SK-MEL-5 (cell line): ENCODE data around the gene NOP16. TPM values are rescaled to one million over a fixed set of nuclear protein-coding genes. Genes with fewer than 3 reads are reported as not detected.

ENCODE experiments used
- DNase-seq: peaks from one replicate; pipeline ENCODE4 v3.0.0-alpha.2; 2016; ENCODE audit warnings: low read depth, low spot score
- in situ Hi-C: cut with HindIII; loops from 2 replicates; pipeline ENCODE4 v1.10.0; 2016; ENCODE audit warnings: low sequenced_read_pairs, high pct_unique_total_duplicates, low pct_unique_long_range_greater_than_20kb
- total RNA-seq: library from RNA; depleted of rRNA; stranded (reverse); fragments of >200 nt; shearing (Covaris generic); gene quantifications from 2 replicates; pipeline ENCODE4 v1.2.3, GENCODE V29; 2014

NOP16 gene
- total RNA-seq, 1 experiment from 2014 or later: 31.8 TPM

DNA sequence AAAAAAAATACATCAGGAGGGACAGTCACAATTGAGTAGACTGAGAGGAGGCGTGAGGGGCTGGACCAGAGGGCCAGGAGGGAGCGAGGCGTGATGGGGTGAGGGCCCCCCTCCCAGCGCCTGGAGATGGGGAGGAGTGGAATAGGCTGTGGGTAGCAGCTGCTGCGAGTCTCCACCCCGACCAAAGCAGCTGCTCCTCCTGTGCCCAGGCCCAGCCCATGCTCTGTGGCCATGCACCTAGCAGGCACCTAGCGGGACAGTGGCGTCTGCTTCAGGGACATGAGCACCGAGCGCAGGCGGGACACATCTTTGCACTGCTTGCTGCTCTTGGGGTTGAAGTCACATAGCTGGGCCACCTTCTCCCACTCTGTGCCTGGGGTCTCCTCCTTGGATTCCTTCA, 4.1 kb upstream of the NOP16 start:
- in situ Hi-C loops: no loop called here
- no peak for DNase-seq

DNA sequence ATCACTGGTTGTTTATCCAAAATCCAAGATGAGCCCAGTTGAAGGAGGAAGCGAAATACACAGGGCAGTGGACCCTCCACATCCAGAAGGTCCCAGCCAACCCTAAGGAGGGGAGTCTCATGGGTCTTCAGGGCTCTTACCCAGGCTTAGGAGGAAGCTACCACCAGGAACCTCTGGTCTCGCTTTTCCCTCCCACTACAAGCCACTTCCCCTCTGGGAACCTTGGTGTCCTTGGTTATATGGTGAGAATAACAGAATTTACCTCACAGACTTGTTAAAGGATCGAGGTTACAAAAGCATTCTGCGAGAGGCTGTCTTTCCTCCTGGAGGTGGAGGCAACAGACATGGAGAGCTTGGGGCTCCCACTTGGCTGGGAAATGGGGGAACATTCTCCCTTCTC, 3.6 kb upstream of the NOP16 start:
- in situ Hi-C loops: no loop called here
- DNase-seq: no peak

DNA sequence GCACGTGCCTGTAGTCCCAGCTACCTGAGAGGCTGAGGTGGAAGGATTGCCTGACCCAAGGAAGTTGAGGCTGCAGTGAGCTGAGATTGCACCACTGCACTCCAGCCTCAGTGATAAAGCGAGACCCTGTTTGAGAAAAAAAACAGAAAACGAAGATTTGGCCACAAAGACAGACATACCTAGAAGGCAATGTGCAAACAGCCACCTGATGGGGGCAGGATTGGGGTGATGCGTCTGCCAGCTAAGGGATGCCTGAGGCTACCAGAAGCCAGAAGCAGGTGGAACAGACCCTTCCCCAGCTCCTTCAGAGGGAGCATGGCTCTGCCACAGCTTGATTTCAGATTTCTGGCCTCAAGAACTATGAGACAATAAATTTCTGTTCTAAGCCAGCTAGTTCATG, 3.1 kb upstream of the NOP16 start:
- in situ Hi-C loops: no loop called here
- DNase-seq: no peak

DNA sequence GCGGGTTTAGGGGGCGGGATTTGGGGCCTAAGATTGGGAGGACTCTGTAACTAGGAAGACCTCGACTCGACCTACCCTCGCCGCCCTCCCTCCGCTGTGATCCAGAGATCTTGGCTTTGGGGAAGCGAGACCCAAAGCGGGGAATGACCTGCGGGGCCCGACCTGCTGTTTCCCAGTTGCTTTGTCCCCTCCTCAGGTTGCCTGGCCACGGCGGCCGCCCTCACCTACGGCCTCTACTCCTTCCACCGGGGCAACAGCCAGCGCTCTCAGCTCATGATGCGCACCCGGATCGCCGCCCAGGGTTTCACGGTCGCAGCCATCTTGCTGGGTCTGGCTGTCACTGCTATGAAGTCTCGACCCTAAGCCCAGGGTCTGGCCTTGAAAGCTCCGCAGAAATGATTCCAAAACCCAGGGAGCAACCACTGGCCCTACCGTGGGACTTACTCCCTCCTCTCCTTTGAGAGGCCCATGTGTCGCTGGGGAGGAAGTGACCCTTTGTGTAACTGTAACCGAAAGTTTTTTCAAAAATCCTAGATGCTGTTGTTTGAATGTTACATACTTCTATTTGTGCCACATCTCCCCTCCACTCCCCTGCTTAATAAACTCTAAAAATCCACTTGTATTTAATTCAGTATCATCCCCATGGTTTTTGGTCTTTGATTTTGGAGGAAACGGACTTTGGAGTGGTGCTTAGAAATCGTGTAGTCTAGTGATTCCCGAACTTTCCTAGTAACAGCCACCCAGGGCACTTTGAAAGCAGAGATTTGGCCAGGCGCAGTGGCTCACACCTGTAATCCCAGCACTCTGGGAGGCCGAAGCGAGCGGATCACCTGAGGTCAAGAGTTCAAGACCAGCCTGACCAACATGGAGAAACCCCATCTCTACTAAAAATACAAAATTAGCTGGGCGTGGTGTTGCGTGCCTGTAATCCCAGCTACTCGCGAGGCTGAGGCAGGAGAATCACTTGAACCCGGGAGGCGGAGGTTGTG, 1.0 kb upstream of the NOP16 start:
- in situ Hi-C loops: no loop called here
- no peak for DNase-seq

DNA sequence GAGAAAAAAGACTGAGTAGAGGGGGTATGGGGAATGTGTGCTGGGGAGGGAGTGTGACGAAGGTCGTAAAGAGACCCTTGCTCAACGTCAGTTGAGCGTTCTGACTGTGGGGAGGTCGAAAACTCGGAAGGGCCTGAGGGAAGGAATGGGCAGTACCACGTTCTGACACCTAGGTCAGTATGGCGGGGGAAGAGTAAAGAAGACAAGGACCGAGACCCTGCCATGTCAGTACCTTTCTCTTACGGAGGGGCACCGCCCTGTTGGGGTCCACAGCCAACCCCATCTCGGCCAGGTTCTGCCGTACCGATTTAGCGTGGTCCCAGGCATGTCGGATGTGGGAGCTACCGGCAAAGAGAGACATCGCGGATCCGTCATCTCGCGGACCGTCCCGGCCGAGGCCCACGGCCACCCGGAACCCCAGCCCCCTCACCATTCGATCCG, 375 bp downstream of the NOP16 start:
- peak; percentile 24 for DNase-seq
- in situ Hi-C loops: no loop called here

DNA sequence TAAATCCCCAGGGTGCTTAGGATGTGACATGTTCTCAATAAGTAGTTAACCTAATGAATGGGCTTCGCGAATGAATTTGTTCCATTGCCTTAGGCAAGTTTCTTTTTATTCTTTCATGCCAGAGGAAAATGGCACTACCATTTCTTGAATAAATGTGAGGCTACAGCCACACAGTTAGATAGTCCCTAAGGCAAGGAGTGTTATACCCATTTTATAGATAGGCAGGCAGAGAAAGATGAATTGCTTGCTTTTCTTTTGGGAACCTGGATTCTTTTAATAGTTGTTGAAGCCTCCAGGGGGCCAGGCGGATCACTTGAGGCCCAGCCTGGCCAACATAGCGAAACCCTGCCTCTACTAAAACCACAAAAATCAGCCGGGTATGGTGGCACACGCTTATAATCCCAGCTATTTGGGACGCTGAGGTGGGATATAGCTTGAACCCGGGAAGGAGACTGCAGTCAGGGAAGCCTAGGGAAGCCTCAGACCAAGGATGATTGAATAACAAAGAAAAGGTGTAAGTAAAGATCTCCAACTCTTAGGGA, 943 bp downstream of the NOP16 start:
- DNase-seq: no peak
- in situ Hi-C loops: no loop called here

DNA sequence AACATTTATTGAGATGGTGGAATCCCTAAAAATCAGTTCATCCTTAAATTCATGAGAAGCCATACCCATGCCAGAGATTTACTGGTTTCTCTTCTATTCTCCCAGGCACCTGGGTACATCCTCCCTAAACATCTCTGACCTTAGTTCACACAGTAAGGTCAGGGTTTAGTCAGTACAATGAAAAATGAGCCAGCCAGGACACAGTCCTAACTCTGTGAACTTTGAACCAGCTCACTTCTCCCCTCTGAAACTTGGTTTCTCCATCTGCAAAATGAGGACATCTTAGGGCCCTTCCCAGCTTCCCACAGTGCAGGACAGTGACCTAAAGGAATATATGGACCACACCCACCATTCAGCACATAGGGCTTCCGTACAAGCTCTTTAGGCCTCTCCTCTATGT, 1.9 kb downstream of the NOP16 start:
- DNase-seq: no peak
- in situ Hi-C loops: no loop called here

DNA sequence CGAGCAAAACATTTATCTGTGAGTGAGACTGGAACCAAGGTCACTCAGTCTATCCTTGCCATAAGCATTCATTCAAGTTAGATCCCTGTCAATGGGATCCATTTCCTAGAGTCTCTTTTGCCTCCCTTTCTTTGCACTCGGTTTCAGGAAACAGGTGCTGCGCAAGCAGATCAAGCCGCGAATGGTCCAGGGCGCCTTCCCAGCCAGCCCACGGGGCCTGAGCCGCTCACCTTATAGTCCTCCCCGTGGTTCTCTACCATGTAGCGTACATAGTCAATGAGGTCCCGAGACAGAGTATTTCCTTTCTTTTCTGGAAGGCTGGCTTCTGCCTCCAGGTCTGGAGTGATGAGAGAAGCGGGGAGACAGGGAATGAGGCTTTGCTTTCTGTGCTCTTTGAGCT, 3.4 kb downstream of the NOP16 start:
- in situ Hi-C loops: no loop called here
- DNase-seq: no peak

DNA sequence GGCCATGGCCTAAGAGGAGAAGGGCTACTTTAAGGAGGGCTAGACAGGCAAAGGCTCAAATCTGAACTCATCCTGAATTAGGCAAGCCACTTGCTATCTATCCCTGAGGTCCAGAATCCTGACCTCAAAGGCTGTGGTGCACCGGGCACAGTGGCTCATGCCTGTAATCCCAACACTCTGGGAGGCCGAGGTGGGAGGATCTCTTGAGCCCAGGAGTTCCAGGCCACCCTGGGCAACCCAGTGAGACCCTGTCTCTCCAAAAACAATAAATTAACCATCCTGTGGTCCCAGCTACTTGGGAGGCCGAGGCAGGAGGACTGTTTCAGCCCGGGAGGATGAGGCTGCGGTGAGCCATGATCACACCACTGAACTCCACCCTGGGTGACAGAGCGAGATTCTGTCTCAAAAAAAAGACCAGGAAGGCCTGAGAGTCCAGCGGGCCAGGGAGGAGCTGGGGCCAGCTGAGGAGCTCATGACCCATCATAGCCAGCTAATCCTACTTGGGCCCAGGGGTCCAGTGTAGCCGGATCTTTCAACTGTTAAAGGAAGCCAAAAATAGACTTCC, 4.0 kb downstream of the NOP16 start:
- in situ Hi-C loops: no loop called here
- DNase-seq: no peak

DNA sequence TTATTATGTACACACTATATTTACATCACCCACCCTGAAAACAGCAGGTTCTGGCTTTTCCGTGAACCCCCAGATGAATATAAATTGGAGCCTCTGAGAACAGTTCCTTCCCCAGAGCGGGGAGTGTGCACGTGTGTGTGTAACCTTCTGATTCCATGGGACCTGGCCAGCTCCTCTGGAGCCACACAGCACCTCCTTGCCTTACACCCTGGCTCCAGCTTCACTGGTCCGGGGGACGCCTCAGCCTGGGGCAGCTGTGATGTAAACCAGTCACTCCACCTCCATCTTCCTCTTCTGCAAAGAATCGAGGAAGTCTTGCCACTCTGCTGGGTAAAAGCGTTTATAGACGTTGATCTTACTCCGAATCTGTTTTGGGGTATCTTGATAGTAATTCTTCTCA, 4.4 kb downstream of the NOP16 start:
- in situ Hi-C loops: no loop called here
- DNase-seq: no peak

DNA sequence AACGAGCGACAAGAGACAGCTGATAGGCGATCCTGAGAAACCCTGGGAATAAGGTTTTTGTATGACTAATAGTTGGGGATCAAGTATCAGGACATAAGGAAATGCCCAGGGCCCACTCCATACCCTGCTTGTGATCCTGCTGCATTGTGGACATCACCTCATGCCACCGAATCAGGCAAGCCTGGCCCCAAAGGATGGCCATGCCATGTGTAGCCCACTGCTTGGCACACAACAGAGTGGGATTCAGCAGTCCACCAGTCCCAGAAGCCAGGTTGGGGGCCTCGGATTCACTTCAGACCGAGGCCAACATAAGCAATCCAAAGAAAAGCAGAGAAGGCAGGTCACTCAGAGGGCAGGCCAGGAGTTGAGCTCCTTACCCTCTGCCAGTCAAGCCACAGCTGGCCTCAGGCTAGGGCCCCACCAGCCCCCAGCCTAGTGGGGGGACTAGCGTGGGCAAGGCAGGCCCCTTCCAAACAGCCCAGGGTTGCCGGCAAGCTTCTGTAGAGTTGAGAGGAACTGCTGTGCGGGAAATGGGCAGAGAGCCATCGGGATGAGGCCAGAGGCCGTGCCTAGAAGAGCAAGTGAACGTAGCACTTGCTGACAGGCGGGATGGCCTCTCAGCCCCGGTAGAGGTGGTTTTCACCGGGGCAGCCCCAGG, 5.0 kb downstream of the NOP16 start:
- no peak for DNase-seq
- in situ Hi-C loops: no loop called here

DNA sequence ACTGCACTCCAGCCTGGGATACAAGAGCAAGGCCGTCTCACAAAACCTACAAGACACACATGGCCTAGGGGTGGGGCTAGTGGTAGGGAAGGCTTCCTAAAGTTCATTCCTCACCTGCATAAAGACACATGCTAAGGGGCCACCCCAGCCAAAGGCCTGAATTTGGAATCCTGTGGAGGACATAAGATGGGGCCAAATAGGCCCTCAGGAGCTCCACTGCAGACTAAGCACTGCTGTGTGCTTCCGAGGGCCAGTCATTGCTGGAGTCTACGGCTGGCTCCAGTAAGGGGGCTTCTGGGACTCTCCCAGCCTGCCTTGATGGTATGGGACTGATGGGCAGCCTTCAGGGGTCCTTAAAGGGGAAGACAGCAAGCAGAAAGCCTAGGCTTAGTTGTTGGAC, 5.7 kb downstream of the NOP16 start:
- no peak for DNase-seq
- in situ Hi-C loops: no loop called here

DNA sequence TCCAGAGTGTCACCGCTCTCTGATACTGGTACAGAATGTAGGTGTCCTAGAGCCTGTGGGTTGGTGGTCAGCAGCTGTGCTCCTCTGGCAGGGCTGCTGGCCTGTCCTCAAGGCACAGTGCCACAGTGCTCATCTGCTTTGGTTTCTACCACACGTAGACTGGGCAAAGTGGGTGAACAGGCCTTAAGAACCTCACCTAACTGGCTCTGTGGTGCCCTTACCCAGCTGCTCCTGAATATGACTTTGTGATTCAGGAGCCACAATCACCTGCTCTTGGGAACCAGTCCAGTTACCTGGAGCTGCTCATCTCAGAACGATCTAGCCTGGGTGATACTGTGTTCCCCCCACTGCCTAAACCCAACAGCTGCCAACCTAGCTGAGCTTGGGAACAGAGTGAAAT, 6.4 kb downstream of the NOP16 start:
- DNase-seq: no peak
- in situ Hi-C loops: no loop called here

DNA sequence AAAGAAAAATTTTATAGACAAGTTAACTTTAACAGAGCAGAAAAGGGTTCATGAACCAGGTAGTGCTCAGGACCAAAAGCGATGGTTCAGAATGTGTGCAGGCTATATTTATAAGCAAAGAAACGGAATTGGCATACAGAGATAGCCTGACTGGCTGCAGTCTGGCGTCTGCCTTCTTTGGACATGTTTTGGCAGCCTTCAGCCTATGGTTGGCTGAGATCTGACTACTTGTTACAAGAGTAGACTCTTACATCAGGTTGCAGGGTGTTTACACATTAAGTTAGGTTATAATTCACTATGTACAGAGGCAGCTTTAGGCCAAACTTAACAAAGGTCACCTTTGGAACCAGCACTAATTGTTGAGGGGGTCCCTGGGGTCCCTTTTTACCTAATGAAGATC, 7.0 kb downstream of the NOP16 start:
- in situ Hi-C loops: no loop called here
- DNase-seq: no peak

DNA sequence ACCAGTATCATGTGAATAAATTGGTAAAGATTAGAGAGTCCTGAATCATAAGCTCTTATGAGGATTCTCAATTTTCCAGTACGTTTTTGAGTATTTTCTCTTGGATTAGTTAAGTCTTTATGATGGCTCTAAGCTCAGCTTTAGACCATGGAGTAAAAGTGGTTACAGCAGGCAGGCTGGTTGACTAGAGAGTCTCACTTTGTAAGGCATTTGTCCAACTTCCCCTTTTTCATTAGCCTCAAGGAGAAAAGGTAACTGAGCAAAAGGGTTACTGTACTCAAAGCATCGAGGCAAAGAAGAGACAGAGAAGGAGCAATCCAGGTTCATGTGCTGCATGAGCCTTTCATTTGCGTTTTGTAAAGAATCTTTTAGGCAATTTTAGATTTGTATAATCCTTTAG, 8.5 kb downstream of the NOP16 start:
- no peak for DNase-seq
- in situ Hi-C loops: no loop called here

DNA sequence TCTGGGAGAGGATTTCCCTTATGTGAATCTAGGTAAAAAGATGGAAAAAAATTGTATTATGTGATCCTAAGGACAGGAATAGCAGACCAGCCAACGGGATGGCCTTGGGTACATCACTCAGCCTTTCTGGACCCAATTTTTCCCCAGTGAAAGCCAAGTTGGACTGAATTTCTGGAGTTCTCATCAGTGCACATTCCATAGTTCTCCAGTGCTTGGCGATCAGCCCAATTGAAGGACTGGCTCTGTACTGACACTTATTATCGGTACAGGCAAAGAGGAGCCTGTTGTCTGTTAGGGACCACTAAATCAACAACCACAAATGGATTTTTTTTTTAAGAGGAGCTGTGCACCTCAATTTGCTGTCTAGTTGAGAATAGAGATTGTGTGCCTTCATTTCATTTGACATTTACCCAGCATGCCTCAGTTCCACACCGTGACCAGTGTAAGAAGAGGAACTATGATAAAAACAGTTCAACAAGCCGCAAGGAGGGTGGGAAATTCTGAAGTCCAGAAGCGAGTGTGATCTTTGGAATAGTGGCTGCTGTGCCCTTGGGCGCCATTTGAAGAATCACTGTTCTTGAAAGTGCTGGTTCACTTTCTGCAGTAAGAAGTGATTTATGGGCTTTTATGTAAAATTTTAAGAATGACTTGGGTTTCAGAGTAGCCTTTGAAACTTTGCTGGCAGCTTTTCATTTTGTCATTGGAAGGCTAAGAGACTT, 15.1 kb downstream of the NOP16 start:
- in situ Hi-C loops: no loop called here

DNA sequence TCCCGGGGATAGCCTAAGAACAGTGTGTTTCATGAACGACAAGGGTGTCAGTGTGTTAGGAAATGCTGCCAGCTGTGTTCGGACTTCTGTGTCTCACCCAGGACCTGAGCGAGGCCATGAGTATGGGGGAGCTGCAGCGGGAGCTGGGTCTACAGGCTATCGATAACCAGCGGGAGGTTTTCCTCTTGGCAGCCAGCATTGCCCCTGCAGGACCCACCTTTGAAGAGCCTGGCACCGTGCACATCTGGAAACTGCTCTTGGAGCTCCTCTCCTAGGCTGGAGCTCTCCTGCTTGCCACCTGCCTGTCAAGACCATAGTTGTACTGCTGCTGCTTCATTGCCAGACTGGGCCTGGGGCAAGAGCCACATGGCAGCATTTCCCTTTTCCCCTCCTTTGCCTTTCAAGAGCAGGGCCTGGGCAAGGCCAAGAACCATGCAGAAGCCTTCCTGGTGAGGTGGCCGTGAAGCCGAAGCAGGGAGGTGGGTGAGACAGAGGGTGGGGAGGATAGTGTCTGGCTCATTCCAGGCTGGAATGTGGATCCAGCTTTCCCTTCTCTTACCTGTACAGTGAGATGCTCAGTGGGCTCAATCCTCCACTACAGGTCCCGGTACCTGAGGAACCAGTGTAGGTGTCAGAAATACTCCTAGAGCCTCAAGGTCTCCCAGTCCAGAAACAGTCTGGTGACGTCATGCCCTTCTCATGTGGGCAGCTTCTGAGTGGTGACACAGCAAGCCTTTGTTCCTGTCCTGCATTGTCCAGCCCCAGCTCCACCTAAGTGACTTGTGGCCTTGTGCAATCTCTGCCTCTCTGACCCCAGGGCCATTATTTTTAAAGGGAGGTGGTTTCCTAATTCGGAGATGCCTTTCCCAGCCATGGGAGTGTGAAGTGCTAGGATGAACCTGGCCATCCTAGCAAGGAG, 16.5 kb downstream of the NOP16 start:
- peak; percentile 28 for DNase-seq
- in situ Hi-C loops: no loop called here

More for the DNA sequence above, 15.1 kb downstream of the NOP16 start:
- no peak for DNase-seq
